Neural progenitor cell (in vitro differentiated cells): Measurements from ENCODE around the gene RRBP1. TPM values are rescaled to one million over a fixed set of nuclear protein-coding genes. Genes with fewer than 3 reads are reported as not detected.

Experiments
- DNase-seq: peaks from one replicate; pipeline ENCODE4 v3.0.0-alpha.2; 2016; ENCODE audit warnings: low spot score
- H2AFZ ChIP-seq: fragments of 200-600 bp; sonication (generic); replicated peaks from 2 replicates; pipeline ENCODE4 v1.6.1; 2016; ENCODE audit warnings: antibody characterized with exemption
- H3F3A ChIP-seq: fragments of 200-600 bp; sonication (generic); 2 replicates; pipeline ENCODE4 v1.6.1; 2016; ENCODE audit warnings: antibody characterized with exemption, low read depth
- H3K27ac ChIP-seq: fragments of 200-600 bp; sonication (generic); 2 replicates; pipeline ENCODE4 v1.5.1; 2016; ENCODE audit warnings: mild to moderate bottlenecking
- H3K27me3 ChIP-seq: fragments of 200-600 bp; sonication (generic); 2 replicates; pipeline ENCODE4 v1.6.1; 2016; ENCODE audit warnings: mild to moderate bottlenecking, moderate library complexity
- H3K36me3 ChIP-seq: fragments of 200-600 bp; sonication (generic); 2 replicates; pipeline ENCODE4 v1.5.1; 2016
- H3K4me1 ChIP-seq: fragments of 200-600 bp; sonication (generic); 2 replicates; pipeline ENCODE4 v1.6.1; 2016; ENCODE audit warnings: mixed run types
- H3K4me2 ChIP-seq: fragments of 200-600 bp; sonication (generic); 2 replicates; pipeline ENCODE4 v1.6.1; 2016
- H3K4me3 ChIP-seq: fragments of 200-600 bp; sonication (generic); 2 replicates; pipeline ENCODE4 v1.5.1; 2016
- H3K79me2 ChIP-seq: fragments of 200-600 bp; sonication (generic); 2 replicates; pipeline ENCODE4 v1.6.1; 2016; ENCODE audit warnings: low read depth
- H3K9ac ChIP-seq: fragments of 200-600 bp; sonication (generic); 2 replicates; pipeline ENCODE4 v1.6.1; 2016
- H3K9me3 ChIP-seq: fragments of 200-600 bp; sonication (generic); 2 replicates; pipeline ENCODE4 v1.5.1; 2016; ENCODE audit warnings: low read depth
- H4K20me1 ChIP-seq: fragments of 200-600 bp; sonication (generic); 2 replicates; pipeline ENCODE4 v1.6.1; 2016; ENCODE audit warnings: low read depth
- H3K27ac Mint-ChIP-seq: 3 replicates; pipeline ENCODE4 v1.8.0; 2021; ENCODE audit warnings: mixed read lengths
- H3K27me3 Mint-ChIP-seq: 2 replicates; pipeline ENCODE4 v1.8.0; 2022; ENCODE audit warnings: low read depth, mild to moderate bottlenecking, inconsistent platforms, moderate library complexity, mixed read lengths; ENCODE audit not compliant: insufficient read depth
- H3K36me3 Mint-ChIP-seq: 3 replicates; pipeline ENCODE4 v1.8.0; 2021; ENCODE audit warnings: mixed read lengths
- H3K4me1 Mint-ChIP-seq: 3 replicates; pipeline ENCODE4 v1.8.0; 2021; ENCODE audit warnings: mixed read lengths
- H3K4me3 Mint-ChIP-seq: 3 replicates; pipeline ENCODE4 v1.8.0; 2021; ENCODE audit warnings: mild to moderate bottlenecking, moderate library complexity, mixed read lengths
- H3K9me3 Mint-ChIP-seq: 3 replicates; pipeline ENCODE4 v1.8.0; 2020; ENCODE audit warnings: mixed read lengths
- EZH2 ChIP-seq: fragments of 200-600 bp; sonication (generic); IDR thresholded peaks from 2 replicates; pipeline ENCODE4 v1.6.1; 2017; ENCODE audit warnings: antibody characterized with exemption, mild to moderate bottlenecking, moderate library complexity
- EZH2phosphoT487 ChIP-seq: fragments of 200-600 bp; sonication (generic); IDR thresholded peaks from 2 replicates; pipeline ENCODE4 v1.6.1; 2017; ENCODE audit warnings: antibody characterized with exemption
- total RNA-seq: library from RNA; depleted of rRNA; stranded (reverse); fragments of >200 nt; gene quantifications from 2 replicates; pipeline ENCODE4 v1.2.3, GENCODE V29; 2015; ENCODE audit warnings: low replicate concordance
- TF ChIP-seq, protein P1 (sequence below): fragments of 200-600 bp; sonication (generic); IDR thresholded peaks from 2 replicates; pipeline ENCODE4 v1.5.1; 2017; ENCODE audit warnings: antibody characterized with exemption, mild to moderate bottlenecking

RRBP1 gene
- total RNA-seq, 1 donor from 2014 or later = 18.2 TPM

DNA sequence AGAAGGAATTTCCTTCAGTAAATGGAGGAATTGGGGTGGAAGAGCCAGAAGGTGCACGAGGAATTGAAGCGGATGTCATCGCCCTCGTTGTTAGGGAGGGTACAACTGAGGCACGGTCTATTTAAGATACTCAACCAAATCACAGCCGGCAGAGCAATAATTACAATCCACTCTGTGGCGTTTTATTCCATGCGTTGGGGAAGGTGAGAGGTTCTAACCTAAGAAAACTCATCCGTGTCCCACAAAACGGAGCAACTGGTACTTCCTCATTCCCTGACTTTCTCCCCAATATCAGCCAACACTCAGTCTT lies 802 bp upstream of the RRBP1 start:
- TF ChIP-seq EZH2 (no peak), EZH2phosphoT487 (no peak)
- TF ChIP-seq, protein P1, sequence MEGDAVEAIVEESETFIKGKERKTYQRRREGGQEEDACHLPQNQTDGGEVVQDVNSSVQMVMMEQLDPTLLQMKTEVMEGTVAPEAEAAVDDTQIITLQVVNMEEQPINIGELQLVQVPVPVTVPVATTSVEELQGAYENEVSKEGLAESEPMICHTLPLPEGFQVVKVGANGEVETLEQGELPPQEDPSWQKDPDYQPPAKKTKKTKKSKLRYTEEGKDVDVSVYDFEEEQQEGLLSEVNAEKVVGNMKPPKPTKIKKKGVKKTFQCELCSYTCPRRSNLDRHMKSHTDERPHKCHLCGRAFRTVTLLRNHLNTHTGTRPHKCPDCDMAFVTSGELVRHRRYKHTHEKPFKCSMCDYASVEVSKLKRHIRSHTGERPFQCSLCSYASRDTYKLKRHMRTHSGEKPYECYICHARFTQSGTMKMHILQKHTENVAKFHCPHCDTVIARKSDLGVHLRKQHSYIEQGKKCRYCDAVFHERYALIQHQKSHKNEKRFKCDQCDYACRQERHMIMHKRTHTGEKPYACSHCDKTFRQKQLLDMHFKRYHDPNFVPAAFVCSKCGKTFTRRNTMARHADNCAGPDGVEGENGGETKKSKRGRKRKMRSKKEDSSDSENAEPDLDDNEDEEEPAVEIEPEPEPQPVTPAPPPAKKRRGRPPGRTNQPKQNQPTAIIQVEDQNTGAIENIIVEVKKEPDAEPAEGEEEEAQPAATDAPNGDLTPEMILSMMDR = no peak
- Mint-ChIP-seq H3K9me3 (peaks cover 7% of the 10 kb centered on the region), H3K36me3 (peaks cover 4% of the 10 kb centered on the region), H3K27ac (no peak overlapping the region), H3K4me1 (peaks cover 20% of the 10 kb centered on the region), H3K4me3 (peak overlapping the region; percentile 85), H3K27me3 (peaks cover 29% of the 10 kb centered on the region)
- peaks cover 29% of the 10 kb centered on the region for H3K79me2 ChIP-seq
- H2AFZ ChIP-seq = peak overlapping the region; percentile 81
- peak overlapping the region; percentile 72 for H3K4me3 ChIP-seq
- H3K36me3 ChIP-seq = no peaks in the 10 kb centered on the region
- peaks cover 6% of the 10 kb centered on the region for H3K27me3 ChIP-seq
- DNase-seq = no peak
- peaks cover 13% of the 10 kb centered on the region for H3K4me1 ChIP-seq
- H4K20me1 ChIP-seq = peaks cover 26% of the 10 kb centered on the region
- no peak overlapping the region for H3K27ac ChIP-seq
- H3K4me2 ChIP-seq = peak overlapping the region; percentile 64
- no peak overlapping the region for H3K9ac ChIP-seq
- H3F3A ChIP-seq = peaks cover 12% of the 10 kb centered on the region
- no peaks in the 10 kb centered on the region for H3K9me3 ChIP-seq

DNA sequence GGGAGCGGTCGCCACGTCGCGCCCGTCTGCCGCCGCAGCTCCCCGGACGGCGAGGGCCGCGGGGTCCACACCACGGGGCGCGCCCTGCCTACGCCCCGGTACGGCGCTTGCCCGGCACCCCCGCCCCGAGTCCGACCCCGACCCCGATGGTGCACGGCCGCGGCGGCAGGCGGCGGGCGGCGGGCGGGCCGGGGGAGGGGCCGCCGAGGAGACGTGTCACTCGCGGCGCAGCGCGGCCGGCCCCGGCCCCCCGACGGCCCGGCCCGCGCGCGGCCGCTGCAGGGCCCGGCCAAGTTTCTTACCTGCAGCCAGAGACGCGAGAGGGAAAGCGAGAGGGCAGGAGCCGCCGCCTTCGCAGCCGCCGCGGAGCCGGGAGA lies 328 bp downstream of the RRBP1 start:
- peak overlapping the region; percentile 62 for H3K4me2 ChIP-seq
- H3K9ac ChIP-seq = no peak overlapping the region
- TF ChIP-seq, protein P1 = no peak
- TF ChIP-seq EZH2 (no peak), EZH2phosphoT487 (no peak)
- peaks cover 7% of the 10 kb centered on the region for H3K36me3 Mint-ChIP-seq
- H3K79me2 ChIP-seq = peaks cover 39% of the 10 kb centered on the region
- peaks cover 28% of the 10 kb centered on the region for H4K20me1 ChIP-seq
- no peaks in the 10 kb centered on the region for H3K9me3 ChIP-seq
- DNase-seq = no peak
- H3K27ac ChIP-seq = no peak overlapping the region
- no peaks in the 10 kb centered on the region for H3K36me3 ChIP-seq
- peak overlapping the region; percentile 72 for H3K4me3 ChIP-seq
- no peak overlapping the region for H3K27ac Mint-ChIP-seq
- H3K27me3 Mint-ChIP-seq = peaks cover 28% of the 10 kb centered on the region
- H3K4me3 Mint-ChIP-seq = peak overlapping the region; percentile 86
- H3K9me3 Mint-ChIP-seq = peaks cover 2% of the 10 kb centered on the region
- peaks cover 20% of the 10 kb centered on the region for H3K4me1 Mint-ChIP-seq
- peaks cover 6% of the 10 kb centered on the region for H3K27me3 ChIP-seq
- peak overlapping the region; percentile 78 for H2AFZ ChIP-seq
- peaks cover 13% of the 10 kb centered on the region for H3K4me1 ChIP-seq
- H3F3A ChIP-seq = peaks cover 12% of the 10 kb centered on the region

DNA sequence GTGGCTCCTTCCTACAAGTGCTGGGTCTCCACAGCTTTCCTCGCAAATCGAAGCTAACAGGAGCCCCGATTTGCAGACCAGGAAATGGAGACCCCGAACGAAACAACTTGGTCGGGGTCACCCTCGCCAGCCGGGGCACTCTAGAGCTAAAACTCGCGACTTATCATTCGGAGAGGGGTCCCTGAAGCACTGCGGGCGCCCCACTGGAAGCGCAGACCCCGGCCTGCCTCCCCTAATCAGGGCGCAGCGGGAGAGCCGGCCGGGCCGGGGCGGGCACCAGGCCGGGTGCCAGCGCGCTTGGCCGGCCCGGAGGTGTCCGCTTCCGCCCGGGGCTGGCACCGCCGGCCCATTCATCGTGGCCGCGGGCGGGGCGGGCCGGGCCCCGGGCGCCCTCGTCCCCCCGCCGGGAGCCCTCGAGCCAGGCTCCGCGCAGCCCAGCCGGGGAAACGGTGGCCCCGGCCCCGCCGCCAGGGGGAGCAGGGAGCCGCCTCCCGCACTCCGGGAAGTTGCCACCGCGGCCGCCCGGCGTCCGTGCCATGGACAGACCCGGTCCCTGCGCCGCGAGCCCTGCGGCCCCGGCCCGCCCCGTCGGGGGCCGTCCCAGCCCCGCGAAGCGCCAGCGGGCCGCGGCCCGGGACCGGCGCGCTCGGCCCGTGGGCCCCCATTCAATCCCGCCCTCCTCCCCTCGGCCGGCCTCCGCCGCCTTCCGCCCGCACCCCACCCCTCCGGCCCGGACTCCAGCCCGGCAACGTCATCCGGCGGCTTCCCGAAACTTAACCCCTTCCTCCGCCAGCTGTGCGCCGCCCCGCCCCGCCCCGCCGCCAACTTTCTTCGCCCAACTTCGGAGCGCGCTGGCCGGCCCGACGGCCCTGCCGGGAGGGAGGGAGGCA lies 961 bp downstream of the RRBP1 start:
- Histone ChIP-seq H3F3A (peaks cover 12% of the 10 kb centered on the region), H3K9me3 (no peaks in the 10 kb centered on the region), H3K4me1 (peaks cover 13% of the 10 kb centered on the region), H2AFZ (peak overlapping the region; percentile 78), H3K27ac (no peak overlapping the region), H4K20me1 (peaks cover 28% of the 10 kb centered on the region), H3K4me2 (peak overlapping the region; percentile 93), H3K9ac (no peak overlapping the region), H3K27me3 (peaks cover 6% of the 10 kb centered on the region), H3K4me3 (peak overlapping the region; percentile 72), H3K36me3 (no peaks in the 10 kb centered on the region), H3K79me2 (peaks cover 39% of the 10 kb centered on the region)
- DNase-seq = peak; percentile 91
- TF ChIP-seq, protein P1 = peak; percentile 59
- TF ChIP-seq EZH2phosphoT487 = no peak
- no peak for TF ChIP-seq EZH2
- Mint-ChIP-seq H3K27me3 (peaks cover 23% of the 10 kb centered on the region), H3K36me3 (peaks cover 8% of the 10 kb centered on the region), H3K4me1 (peaks cover 20% of the 10 kb centered on the region), H3K4me3 (peak overlapping the region; percentile 90), H3K9me3 (peaks cover 2% of the 10 kb centered on the region), H3K27ac (no peak overlapping the region)
